WTC11 (cell line): Measurements from ENCODE around the gene GUCY1B1.

Source experiments
- HMGA2 ChIP-seq: fragments of 250-450 bp; sonication (Bioruptor Pico); IDR thresholded peaks from 2 replicates; pipeline ENCODE4 v1.4.0; 2021; ENCODE audit warnings: mild to moderate bottlenecking, moderate library complexity
- NR1H2 ChIP-seq: sonication (generic); formaldehyde crosslinking; IDR thresholded peaks from 2 replicates; pipeline ENCODE4 v1.9.0; 2021; ENCODE audit warnings: mild to moderate bottlenecking, moderate library complexity, missing genetic modification reagents
- SMAD4 ChIP-seq: sonication (generic); formaldehyde crosslinking; IDR thresholded peaks from 2 replicates; pipeline ENCODE4 v1.8.0; 2022; ENCODE audit warnings: mild to moderate bottlenecking, missing genetic modification reagents
- SOX15 ChIP-seq: fragments of 250-450 bp; sonication (Bioruptor Pico); IDR thresholded peaks from 2 replicates; pipeline ENCODE4 v1.9.0; 2021; ENCODE audit warnings: mild to moderate bottlenecking
- ZNF317 ChIP-seq: sonication (generic); formaldehyde crosslinking; IDR thresholded peaks from 2 replicates; pipeline ENCODE4 v1.8.1; 2023; ENCODE audit warnings: low read depth, mild to moderate bottlenecking, moderate library complexity, missing genetic modification reagents, borderline replicate concordance
- ZNF396 ChIP-seq: fragments of 250-450 bp; sonication (Bioruptor Pico); IDR thresholded peaks from 2 replicates; pipeline ENCODE4 v1.8.0; 2021; ENCODE audit warnings: mild to moderate bottlenecking, moderate library complexity, borderline replicate concordance
- TF ChIP-seq, protein P1 (sequence below): sonication (generic); formaldehyde crosslinking; IDR thresholded peaks from 2 replicates; pipeline ENCODE4 v1.8.0; 2022; ENCODE audit warnings: mild to moderate bottlenecking, missing genetic modification reagents
- TF ChIP-seq, protein P2 (sequence below): fragments of 200-600 bp; IDR thresholded peaks from 2 replicates; pipeline ENCODE4 v1.8.0; 2022; ENCODE audit warnings: antibody characterized with exemption
- TF ChIP-seq, protein P3 (sequence below): sonication (generic); formaldehyde crosslinking; IDR thresholded peaks from 2 replicates; pipeline ENCODE4 v1.8.0; 2022; ENCODE audit warnings: mild to moderate bottlenecking, missing genetic modification reagents
- TF ChIP-seq, protein P4 (sequence below): sonication (generic); formaldehyde crosslinking; IDR thresholded peaks from 2 replicates; pipeline ENCODE4 v1.8.1; 2023; ENCODE audit warnings: mild to moderate bottlenecking, missing genetic modification reagents, moderate library complexity
- TF ChIP-seq, protein P5 (sequence below): sonication (generic); formaldehyde crosslinking; IDR thresholded peaks from 2 replicates; pipeline ENCODE4 v1.8.0; 2022; ENCODE audit warnings: mild to moderate bottlenecking, missing genetic modification reagents
- TF ChIP-seq, protein P6 (sequence below): sonication (generic); formaldehyde crosslinking; IDR thresholded peaks from 2 replicates; pipeline ENCODE4 v1.8.0; 2022; ENCODE audit warnings: missing genetic modification reagents
- TF ChIP-seq, protein P7 (sequence below): sonication (generic); formaldehyde crosslinking; IDR thresholded peaks from 2 replicates; pipeline ENCODE4 v1.8.1; 2023; ENCODE audit warnings: mild to moderate bottlenecking, moderate library complexity, missing genetic modification reagents

DNA sequence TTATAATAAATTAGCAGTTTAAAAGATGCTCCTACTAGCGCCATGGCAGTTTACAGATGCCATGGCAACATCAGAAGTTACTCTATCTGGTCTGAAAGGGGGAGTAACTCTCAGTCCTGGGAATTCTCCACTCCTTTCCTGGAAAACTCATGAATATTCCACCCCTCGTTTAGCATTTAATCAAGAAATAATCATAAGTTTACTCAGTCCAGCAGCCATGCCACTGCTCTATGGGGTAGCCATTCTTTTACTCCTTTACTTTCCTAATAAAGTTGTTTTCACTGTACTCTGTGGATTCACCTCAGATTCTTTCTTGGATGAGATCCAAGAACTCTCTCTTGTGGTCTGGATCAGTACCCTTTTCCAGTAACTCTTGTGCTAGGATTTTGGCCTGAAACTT lies 52.3 kb downstream of the GUCY1B1 start:
- TF ChIP-seq, protein P1, sequence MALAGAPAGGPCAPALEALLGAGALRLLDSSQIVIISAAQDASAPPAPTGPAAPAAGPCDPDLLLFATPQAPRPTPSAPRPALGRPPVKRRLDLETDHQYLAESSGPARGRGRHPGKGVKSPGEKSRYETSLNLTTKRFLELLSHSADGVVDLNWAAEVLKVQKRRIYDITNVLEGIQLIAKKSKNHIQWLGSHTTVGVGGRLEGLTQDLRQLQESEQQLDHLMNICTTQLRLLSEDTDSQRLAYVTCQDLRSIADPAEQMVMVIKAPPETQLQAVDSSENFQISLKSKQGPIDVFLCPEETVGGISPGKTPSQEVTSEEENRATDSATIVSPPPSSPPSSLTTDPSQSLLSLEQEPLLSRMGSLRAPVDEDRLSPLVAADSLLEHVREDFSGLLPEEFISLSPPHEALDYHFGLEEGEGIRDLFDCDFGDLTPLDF: no peak
- TF ChIP-seq SOX15 (no peak), NR1H2 (CRISPR knock-in tag) (no peak), HMGA2 (CRISPR knock-in tag) (no peak), SMAD4 (CRISPR knock-in tag) (no peak), ZNF317 (CRISPR knock-in tag) (no peak), ZNF396 (CRISPR knock-in tag) (no peak)
- TF ChIP-seq, protein P2, sequence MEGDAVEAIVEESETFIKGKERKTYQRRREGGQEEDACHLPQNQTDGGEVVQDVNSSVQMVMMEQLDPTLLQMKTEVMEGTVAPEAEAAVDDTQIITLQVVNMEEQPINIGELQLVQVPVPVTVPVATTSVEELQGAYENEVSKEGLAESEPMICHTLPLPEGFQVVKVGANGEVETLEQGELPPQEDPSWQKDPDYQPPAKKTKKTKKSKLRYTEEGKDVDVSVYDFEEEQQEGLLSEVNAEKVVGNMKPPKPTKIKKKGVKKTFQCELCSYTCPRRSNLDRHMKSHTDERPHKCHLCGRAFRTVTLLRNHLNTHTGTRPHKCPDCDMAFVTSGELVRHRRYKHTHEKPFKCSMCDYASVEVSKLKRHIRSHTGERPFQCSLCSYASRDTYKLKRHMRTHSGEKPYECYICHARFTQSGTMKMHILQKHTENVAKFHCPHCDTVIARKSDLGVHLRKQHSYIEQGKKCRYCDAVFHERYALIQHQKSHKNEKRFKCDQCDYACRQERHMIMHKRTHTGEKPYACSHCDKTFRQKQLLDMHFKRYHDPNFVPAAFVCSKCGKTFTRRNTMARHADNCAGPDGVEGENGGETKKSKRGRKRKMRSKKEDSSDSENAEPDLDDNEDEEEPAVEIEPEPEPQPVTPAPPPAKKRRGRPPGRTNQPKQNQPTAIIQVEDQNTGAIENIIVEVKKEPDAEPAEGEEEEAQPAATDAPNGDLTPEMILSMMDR: no peak
- TF ChIP-seq, protein P3, sequence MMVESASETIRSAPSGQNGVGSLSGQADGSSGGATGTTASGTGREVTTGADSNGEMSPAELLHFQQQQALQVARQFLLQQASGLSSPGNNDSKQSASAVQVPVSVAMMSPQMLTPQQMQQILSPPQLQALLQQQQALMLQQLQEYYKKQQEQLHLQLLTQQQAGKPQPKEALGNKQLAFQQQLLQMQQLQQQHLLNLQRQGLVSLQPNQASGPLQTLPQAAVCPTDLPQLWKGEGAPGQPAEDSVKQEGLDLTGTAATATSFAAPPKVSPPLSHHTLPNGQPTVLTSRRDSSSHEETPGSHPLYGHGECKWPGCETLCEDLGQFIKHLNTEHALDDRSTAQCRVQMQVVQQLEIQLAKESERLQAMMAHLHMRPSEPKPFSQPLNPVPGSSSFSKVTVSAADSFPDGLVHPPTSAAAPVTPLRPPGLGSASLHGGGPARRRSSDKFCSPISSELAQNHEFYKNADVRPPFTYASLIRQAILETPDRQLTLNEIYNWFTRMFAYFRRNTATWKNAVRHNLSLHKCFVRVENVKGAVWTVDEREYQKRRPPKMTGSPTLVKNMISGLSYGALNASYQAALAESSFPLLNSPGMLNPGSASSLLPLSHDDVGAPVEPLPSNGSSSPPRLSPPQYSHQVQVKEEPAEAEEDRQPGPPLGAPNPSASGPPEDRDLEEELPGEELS: no peak
- TF ChIP-seq, protein P4, sequence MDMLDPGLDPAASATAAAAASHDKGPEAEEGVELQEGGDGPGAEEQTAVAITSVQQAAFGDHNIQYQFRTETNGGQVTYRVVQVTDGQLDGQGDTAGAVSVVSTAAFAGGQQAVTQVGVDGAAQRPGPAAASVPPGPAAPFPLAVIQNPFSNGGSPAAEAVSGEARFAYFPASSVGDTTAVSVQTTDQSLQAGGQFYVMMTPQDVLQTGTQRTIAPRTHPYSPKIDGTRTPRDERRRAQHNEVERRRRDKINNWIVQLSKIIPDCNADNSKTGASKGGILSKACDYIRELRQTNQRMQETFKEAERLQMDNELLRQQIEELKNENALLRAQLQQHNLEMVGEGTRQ: no peak
- TF ChIP-seq, protein P5, sequence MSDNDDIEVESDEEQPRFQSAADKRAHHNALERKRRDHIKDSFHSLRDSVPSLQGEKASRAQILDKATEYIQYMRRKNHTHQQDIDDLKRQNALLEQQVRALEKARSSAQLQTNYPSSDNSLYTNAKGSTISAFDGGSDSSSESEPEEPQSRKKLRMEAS (CRISPR knock-in tag): no peak
- TF ChIP-seq, protein P6, sequence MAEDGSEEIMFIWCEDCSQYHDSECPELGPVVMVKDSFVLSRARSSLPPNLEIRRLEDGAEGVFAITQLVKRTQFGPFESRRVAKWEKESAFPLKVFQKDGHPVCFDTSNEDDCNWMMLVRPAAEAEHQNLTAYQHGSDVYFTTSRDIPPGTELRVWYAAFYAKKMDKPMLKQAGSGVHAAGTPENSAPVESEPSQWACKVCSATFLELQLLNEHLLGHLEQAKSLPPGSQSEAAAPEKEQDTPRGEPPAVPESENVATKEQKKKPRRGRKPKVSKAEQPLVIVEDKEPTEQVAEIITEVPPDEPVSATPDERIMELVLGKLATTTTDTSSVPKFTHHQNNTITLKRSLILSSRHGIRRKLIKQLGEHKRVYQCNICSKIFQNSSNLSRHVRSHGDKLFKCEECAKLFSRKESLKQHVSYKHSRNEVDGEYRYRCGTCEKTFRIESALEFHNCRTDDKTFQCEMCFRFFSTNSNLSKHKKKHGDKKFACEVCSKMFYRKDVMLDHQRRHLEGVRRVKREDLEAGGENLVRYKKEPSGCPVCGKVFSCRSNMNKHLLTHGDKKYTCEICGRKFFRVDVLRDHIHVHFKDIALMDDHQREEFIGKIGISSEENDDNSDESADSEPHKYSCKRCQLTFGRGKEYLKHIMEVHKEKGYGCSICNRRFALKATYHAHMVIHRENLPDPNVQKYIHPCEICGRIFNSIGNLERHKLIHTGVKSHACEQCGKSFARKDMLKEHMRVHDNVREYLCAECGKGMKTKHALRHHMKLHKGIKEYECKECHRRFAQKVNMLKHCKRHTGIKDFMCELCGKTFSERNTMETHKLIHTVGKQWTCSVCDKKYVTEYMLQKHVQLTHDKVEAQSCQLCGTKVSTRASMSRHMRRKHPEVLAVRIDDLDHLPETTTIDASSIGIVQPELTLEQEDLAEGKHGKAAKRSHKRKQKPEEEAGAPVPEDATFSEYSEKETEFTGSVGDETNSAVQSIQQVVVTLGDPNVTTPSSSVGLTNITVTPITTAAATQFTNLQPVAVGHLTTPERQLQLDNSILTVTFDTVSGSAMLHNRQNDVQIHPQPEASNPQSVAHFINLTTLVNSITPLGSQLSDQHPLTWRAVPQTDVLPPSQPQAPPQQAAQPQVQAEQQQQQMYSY: no peak
- TF ChIP-seq, protein P7, sequence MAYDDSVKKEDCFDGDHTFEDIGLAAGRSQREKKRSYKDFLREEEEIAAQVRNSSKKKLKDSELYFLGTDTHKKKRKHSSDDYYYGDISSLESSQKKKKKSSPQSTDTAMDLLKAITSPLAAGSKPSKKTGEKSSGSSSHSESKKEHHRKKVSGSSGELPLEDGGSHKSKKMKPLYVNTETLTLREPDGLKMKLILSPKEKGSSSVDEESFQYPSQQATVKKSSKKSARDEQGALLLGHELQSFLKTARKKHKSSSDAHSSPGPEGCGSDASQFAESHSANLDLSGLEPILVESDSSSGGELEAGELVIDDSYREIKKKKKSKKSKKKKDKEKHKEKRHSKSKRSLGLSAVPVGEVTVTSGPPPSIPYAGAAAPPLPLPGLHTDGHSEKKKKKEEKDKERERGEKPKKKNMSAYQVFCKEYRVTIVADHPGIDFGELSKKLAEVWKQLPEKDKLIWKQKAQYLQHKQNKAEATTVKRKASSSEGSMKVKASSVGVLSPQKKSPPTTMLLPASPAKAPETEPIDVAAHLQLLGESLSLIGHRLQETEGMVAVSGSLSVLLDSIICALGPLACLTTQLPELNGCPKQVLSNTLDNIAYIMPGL (CRISPR knock-in tag): no peak
